Right atrium auricular region (tissue), 2 donors: Measurements from ENCODE around the gene PPP6R1. TPM values are rescaled to one million over a fixed set of nuclear protein-coding genes. Genes with fewer than 3 reads are reported as not detected.

Source experiments
- DNase-seq: peaks from one replicate; pipeline ENCODE4 v3.0.0-alpha.2; 2019; ENCODE audit warnings: low spot score
- H3K27ac ChIP-seq, 2 donors: fragments of 200-600 bp; sonication (generic); 1 replicate in 1 of 2; 2 replicates in 1 of 2; pipeline ENCODE4 v1.5.1; 2016 to 2019
- H3K27me3 ChIP-seq, 2 donors: fragments of 200-600 bp; sonication (generic); one replicate each; pipeline versions ENCODE4 v1.5.1 to v1.6.0; 2017 to 2019
- H3K36me3 ChIP-seq: fragments of 200-600 bp; sonication (generic); one replicate; pipeline ENCODE4 v1.5.1; 2016
- H3K4me1 ChIP-seq, 2 donors: fragments of 200-600 bp; sonication (generic); one replicate each; pipeline versions ENCODE4 v1.5.1 to v1.6.0; 2017 to 2019
- H3K4me3 ChIP-seq, 2 donors: fragments of 200-600 bp; sonication (generic); 1 replicate in 1 of 2; 2 replicates in 1 of 2; pipeline ENCODE4 v1.5.1; 2017 to 2019; ENCODE audit warnings: mild to moderate bottlenecking in 1 of 2, moderate library complexity in 1 of 2
- H3K9me3 ChIP-seq, 2 donors: fragments of 200-600 bp; sonication (generic); one replicate each; pipeline ENCODE4 v1.5.1; 2019
- CTCF ChIP-seq, 2 donors: fragments of 200-600 bp; sonication (generic); IDR thresholded peaks; one replicate each; pipeline ENCODE4 v1.5.1; 2019; ENCODE audit warnings: antibody characterized with exemption in 2 of 2
- total RNA-seq, 2 donors: library from RNA; depleted of rRNA; stranded (reverse); fragments of >200 nt; gene quantifications; one replicate each; pipeline ENCODE4 v1.1.0, GENCODE V29; 2016

Gene PPP6R1
- total RNA-seq, 2 donors from 2014 or later, result 28.7 to 35.5 TPM

GRCh38 chr19:55230780-55231179, 28.0 kb downstream of the PPP6R1 start:
- no peaks in the 10 kb centered on the region for H3K9me3 ChIP-seq
- H3K36me3 ChIP-seq, result peaks cover 34% of the 10 kb centered on the region
- DNase-seq, result no peak
- H3K4me1 ChIP-seq, result peaks cover 0 to 23% of the 10 kb centered on the region in 2 donors
- no peak overlapping the region for H3K4me3 ChIP-seq
- H3K27me3 ChIP-seq, result no peaks in the 10 kb centered on the region
- H3K27ac ChIP-seq, result no peak overlapping the region
- TF ChIP-seq CTCF (IDR thresholded peaks at IDR 0.05), result no peak

GRCh38 chr19:55230329-55230728, 28.5 kb downstream of the PPP6R1 start:
- no peak for DNase-seq
- H3K36me3 ChIP-seq, result peaks cover 33% of the 10 kb centered on the region
- TF ChIP-seq CTCF (IDR thresholded peaks at IDR 0.05), result no peak
- no peak overlapping the region for H3K27ac ChIP-seq
- no peak overlapping the region for H3K4me3 ChIP-seq
- H3K9me3 ChIP-seq, result no peaks in the 10 kb centered on the region
- peaks cover 0 to 23% of the 10 kb centered on the region in 2 donors for H3K4me1 ChIP-seq
- H3K27me3 ChIP-seq, result no peaks in the 10 kb centered on the region

- H3K27me3 ChIP-seq, result no peaks in the 10 kb centered on the region
- H3K36me3 ChIP-seq, result peaks cover 33% of the 10 kb centered on the region
- no peak overlapping the region for H3K4me3 ChIP-seq
- no peaks in the 10 kb centered on the region for H3K9me3 ChIP-seq
- DNase-seq, result no peak
- TF ChIP-seq CTCF (IDR thresholded peaks at IDR 0.05), result no peak
- no peak overlapping the region for H3K27ac ChIP-seq
- H3K4me1 ChIP-seq, result peaks cover 0 to 23% of the 10 kb centered on the region in 2 donors
Measured at GRCh38 chr19:55229789-55230182, 29.0 kb downstream of the PPP6R1 start.

GRCh38 chr19:55229145-55229788, 29.6 kb downstream of the PPP6R1 start:
- TF ChIP-seq CTCF (IDR thresholded peaks at IDR 0.05), result no peak
- DNase-seq, result no peak
- H3K4me1 ChIP-seq, result peaks cover 0 to 23% of the 10 kb centered on the region in 2 donors
- no peak overlapping the region for H3K4me3 ChIP-seq
- peak overlapping the region in 1 of 2 donors; percentile 60 for H3K27ac ChIP-seq
- H3K36me3 ChIP-seq, result peaks cover 33% of the 10 kb centered on the region
- H3K9me3 ChIP-seq, result no peaks in the 10 kb centered on the region
- no peaks in the 10 kb centered on the region for H3K27me3 ChIP-seq

GRCh38 chr19:55228403-55229031, 30.3 kb downstream of the PPP6R1 start, which contains the start of gene TMEM86B:
TSS of gene TMEM86B (minus strand) at chr19:55228763. CDS start at chr19:55228741, 22 bp downstream.
- H3K9me3 ChIP-seq, result no peaks in the 10 kb centered on the region
- H3K27me3 ChIP-seq, result no peaks in the 10 kb centered on the region
- peaks cover 37% of the 10 kb centered on the region for H3K36me3 ChIP-seq
- TF ChIP-seq CTCF (IDR thresholded peaks at IDR 0.05), result no peak
- no peak within 1 kb of the TSS for H3K4me3 ChIP-seq
- H3K27ac ChIP-seq, result peak within 1 kb of the TSS; percentile 3 to 60
- no peak for DNase-seq
- peaks cover 0 to 23% of the 10 kb centered on the region in 2 donors for H3K4me1 ChIP-seq
